AML-193 (cell line): ENCODE results near the gene PDE3A.

Experiments used
- DNase-seq, 2 experiments: peaks; one replicate each; lab custom pipeline; 2025; lab: John Stamatoyannopoulos, UW

Gene PDE3A

GRCh38 chr12:20711846-20712245, 343.5 kb downstream of the PDE3A start:
- no peak for DNase-seq

- DNase-seq = no peak
These were observed 347.7 kb downstream of the PDE3A start for GRCh38 chr12:20716037-20716436.

GRCh38 chr12:20716985-20717384, 348.6 kb downstream of the PDE3A start:
- no peak for DNase-seq

- no peak for DNase-seq
These were observed 350.0 kb downstream of the PDE3A start for GRCh38 chr12:20718294-20718693.

GRCh38 chr12:20722142-20722541, 353.8 kb downstream of the PDE3A start:
- DNase-seq = no peak

- DNase-seq = no peak
These were observed 362.9 kb downstream of the PDE3A start for GRCh38 chr12:20731274-20731673.
